SH-SY5Y (cell line): Measurements from ENCODE around the gene WHRN.

Experiments used
- GATA2 ChIP-seq: IDR thresholded peaks from 2 replicates; pipeline ENCODE4 v1.6.1; 2011; ENCODE audit warnings: mild to moderate bottlenecking, low read depth, low read length
- GATA3 ChIP-seq: IDR thresholded peaks from 2 replicates; pipeline ENCODE4 v1.6.1; 2011; ENCODE audit warnings: low read depth, mild to moderate bottlenecking, low read length, moderate library complexity

- TF ChIP-seq GATA3 (no peak), GATA2 (no peak)
Measured at GRCh38 chr9:114395334-114395617, 110.0 kb downstream of the WHRN start.
